Neutrophil (primary cell): ENCODE results near the gene FMO2.

Experiments used
- H3K27ac ChIP-seq: fragments of 200-600 bp; sonication (generic); 2 replicates; pipeline ENCODE4 v1.5.1; 2016; ENCODE audit warnings: mild to moderate bottlenecking, moderate library complexity
- H3K27me3 ChIP-seq: fragments of 200-600 bp; sonication (generic); 2 replicates; pipeline ENCODE4 v1.6.0; 2016; ENCODE audit warnings: mild to moderate bottlenecking
- H3K36me3 ChIP-seq: fragments of 200-600 bp; sonication (generic); 2 replicates; pipeline ENCODE4 v1.5.1; 2017
- H3K4me1 ChIP-seq, 2 experiments: fragments of 200-600 bp in 1 of 2; sonication (generic) in 1 of 2; 1 replicate in 1 of 2; 2 replicates in 1 of 2; pipeline versions ENCODE4 v1.5.1 to v1.6.1; 2013 to 2016; ENCODE audit warnings: low read depth in 1 of 2, low read length in 1 of 2, mild to moderate bottlenecking in 1 of 2, moderate library complexity in 1 of 2; ENCODE audit not compliant: control insufficient read depth in 1 of 2, insufficient read depth in 1 of 2
- H3K4me3 ChIP-seq, 2 experiments: fragments of 200-600 bp in 1 of 2; sonication (generic) in 1 of 2; 1 replicate in 1 of 2; 2 replicates in 1 of 2; pipeline ENCODE4 v1.5.1; 2013 to 2016; ENCODE audit warnings: low read depth in 1 of 2, low read length in 1 of 2, mild to moderate bottlenecking in 1 of 2, moderate library complexity in 1 of 2
- H3K9me3 ChIP-seq: fragments of 200-600 bp; sonication (generic); 2 replicates; pipeline ENCODE4 v1.5.1; 2016
- CTCF ChIP-seq: fragments of 200-600 bp; sonication (generic); IDR thresholded peaks from 2 replicates; pipeline ENCODE4 v1.5.1; 2016; ENCODE audit warnings: antibody characterized with exemption

FMO2 gene

DNA sequence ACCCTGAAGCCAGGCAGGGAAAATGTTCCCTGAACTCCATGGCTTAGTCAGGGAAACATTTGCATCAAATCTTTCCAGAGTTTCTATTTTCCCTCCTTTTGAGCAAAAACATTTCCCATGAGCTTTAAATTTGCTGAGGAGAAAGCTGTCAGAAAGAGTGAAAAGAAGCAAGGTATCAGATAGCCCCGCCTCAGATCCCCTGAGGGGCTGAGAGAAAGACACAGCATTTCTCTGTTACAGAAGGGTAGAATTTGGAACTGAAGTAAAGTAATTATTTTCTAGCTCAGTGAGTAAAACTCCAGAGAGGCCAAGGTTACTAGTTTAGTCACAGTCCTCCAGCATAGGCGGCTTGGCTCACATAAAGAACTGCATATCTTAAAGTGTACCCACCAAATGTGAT, 73.8 kb downstream of the FMO2 start:
- Histone ChIP-seq H3K36me3 (no peaks in the 10 kb centered on the region), H3K4me1 (no peaks in the 10 kb centered on the region), H3K27ac (no peak overlapping the region), H3K4me3 (no peak overlapping the region), H3K9me3 (no peaks in the 10 kb centered on the region), H3K27me3 (peaks cover 18% of the 10 kb centered on the region)
- no peak for TF ChIP-seq CTCF
